Nephron (organoid): Measurements from ENCODE around the gene ADAMTS2.

Experiments used
- H3K27ac Mint-ChIP-seq, 3 experiments: 2 replicates each; pipeline ENCODE4 v1.8.0; 2020; ENCODE audit warnings: mixed read lengths in 3 of 3, mild to moderate bottlenecking in 2 of 3, moderate library complexity in 1 of 3
- H3K27me3 Mint-ChIP-seq: 2 replicates; pipeline ENCODE4 v1.8.0; 2021; ENCODE audit warnings: low read depth, mild to moderate bottlenecking, moderate library complexity, mixed read lengths
- H3K36me3 Mint-ChIP-seq: 2 replicates; pipeline ENCODE4 v1.8.0; 2020; ENCODE audit warnings: low read depth, mixed read lengths
- H3K4me1 Mint-ChIP-seq: 2 replicates; pipeline ENCODE4 v1.8.0; 2020; ENCODE audit warnings: mixed read lengths
- H3K4me3 Mint-ChIP-seq, 3 experiments: 2 replicates each; pipeline ENCODE4 v1.8.0; 2020; ENCODE audit warnings: mild to moderate bottlenecking in 3 of 3, mixed read lengths in 3 of 3, moderate library complexity in 2 of 3
- H3K9me3 Mint-ChIP-seq: 2 replicates; pipeline ENCODE4 v1.8.0; 2020; ENCODE audit warnings: mixed read lengths
- TF ChIP-seq, protein P1 (sequence below), 3 experiments: fragments of 200-600 bp; sonication (generic); IDR thresholded peaks; one replicate each; pipeline ENCODE4 v1.5.0; 2021; ENCODE audit warnings: antibody characterized with exemption in 3 of 3; ENCODE audit not compliant: unreplicated experiment in 3 of 3

The ADAMTS2 gene

DNA sequence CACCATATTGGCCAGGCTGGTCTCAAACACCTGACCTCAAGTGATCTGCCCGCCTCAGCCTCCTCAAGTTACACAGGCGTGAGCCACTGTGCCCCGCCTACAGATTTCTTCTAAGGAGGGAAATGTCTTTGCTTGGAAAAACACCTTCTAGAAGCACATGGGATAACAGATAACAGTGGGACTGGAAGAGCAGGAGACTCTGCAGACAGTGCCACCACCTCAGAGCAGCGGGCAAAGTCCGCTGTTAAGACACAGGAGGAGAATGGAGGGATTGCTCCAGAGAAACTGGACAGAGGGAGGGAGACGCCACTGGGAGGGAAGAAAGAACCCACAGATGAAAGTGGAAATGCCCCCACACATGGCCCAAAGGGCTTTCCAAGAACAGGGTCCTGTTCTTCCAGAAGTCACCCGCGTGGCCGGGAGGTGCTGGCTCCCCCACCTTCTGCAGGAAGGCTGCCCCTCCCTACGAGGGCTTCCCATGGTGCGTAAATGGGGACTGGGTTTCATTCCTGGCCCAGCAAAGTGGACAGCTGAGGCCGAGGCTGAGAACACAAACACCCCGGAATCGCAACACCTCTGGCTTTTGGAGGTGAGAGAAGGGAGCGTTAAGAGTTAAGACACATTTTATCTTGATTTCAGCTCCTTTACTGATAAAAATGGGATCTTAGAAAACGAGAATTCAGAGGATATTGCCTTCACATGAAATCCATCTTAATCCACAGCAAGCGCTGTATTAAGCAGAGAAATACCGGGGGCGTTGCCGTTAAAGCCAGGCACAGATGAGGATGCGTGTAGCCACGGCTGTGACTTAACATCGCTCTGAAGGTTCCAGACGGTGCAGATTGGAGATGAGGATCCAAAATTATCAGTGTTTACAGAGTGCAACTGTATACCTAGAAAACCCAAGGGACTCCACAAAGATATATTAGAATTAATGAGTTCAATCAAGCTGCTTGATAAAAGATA is 11.2 kb downstream of the ADAMTS2 start:
- TF ChIP-seq, protein P1, sequence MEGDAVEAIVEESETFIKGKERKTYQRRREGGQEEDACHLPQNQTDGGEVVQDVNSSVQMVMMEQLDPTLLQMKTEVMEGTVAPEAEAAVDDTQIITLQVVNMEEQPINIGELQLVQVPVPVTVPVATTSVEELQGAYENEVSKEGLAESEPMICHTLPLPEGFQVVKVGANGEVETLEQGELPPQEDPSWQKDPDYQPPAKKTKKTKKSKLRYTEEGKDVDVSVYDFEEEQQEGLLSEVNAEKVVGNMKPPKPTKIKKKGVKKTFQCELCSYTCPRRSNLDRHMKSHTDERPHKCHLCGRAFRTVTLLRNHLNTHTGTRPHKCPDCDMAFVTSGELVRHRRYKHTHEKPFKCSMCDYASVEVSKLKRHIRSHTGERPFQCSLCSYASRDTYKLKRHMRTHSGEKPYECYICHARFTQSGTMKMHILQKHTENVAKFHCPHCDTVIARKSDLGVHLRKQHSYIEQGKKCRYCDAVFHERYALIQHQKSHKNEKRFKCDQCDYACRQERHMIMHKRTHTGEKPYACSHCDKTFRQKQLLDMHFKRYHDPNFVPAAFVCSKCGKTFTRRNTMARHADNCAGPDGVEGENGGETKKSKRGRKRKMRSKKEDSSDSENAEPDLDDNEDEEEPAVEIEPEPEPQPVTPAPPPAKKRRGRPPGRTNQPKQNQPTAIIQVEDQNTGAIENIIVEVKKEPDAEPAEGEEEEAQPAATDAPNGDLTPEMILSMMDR (IDR thresholded peaks at IDR 0.05; ENCODE audit: unreplicated experiment in 3 of 3) = no peak
- no peaks in the 10 kb centered on the region for H3K36me3 Mint-ChIP-seq
- H3K27me3 Mint-ChIP-seq = peaks cover 9% of the 10 kb centered on the region
- no peak overlapping the region for H3K27ac Mint-ChIP-seq
- H3K4me3 Mint-ChIP-seq = no peak overlapping the region
- H3K4me1 Mint-ChIP-seq = peaks cover 38% of the 10 kb centered on the region
- no peaks in the 10 kb centered on the region for H3K9me3 Mint-ChIP-seq

DNA sequence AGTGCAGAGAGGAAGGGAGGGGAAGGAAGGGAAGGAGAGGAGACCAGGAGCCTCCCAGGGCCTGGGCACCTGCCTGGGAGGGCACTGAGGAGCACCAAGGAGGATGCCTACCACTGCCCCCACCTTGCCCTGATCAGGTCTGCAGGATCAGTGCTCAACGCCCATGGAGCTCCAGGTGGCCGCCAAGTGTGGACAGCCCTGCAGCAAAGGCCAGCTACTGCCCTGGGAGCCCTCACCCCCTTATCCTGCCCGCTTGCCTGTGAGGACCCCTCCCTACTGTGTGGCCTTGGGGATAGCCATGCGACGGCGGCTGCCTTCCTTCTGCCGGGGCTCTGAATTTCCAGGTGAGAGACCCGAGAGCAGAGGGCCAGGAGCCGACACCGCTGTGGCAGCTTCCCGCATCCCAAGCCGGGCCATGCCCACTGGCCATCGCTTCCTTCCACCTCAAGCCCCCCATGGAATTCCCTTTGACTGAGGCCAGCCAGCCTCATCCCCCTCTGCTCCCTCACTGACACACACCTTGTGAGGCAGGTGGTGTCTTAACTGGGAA is 12.4 kb downstream of the ADAMTS2 start:
- Mint-ChIP-seq H3K4me3 (no peak overlapping the region), H3K9me3 (no peaks in the 10 kb centered on the region), H3K36me3 (no peaks in the 10 kb centered on the region), H3K27ac (no peak overlapping the region), H3K27me3 (peaks cover 4% of the 10 kb centered on the region), H3K4me1 (peaks cover 40% of the 10 kb centered on the region)
- TF ChIP-seq, protein P1 (IDR thresholded peaks at IDR 0.05; ENCODE audit: unreplicated experiment in 3 of 3) = no peak

DNA sequence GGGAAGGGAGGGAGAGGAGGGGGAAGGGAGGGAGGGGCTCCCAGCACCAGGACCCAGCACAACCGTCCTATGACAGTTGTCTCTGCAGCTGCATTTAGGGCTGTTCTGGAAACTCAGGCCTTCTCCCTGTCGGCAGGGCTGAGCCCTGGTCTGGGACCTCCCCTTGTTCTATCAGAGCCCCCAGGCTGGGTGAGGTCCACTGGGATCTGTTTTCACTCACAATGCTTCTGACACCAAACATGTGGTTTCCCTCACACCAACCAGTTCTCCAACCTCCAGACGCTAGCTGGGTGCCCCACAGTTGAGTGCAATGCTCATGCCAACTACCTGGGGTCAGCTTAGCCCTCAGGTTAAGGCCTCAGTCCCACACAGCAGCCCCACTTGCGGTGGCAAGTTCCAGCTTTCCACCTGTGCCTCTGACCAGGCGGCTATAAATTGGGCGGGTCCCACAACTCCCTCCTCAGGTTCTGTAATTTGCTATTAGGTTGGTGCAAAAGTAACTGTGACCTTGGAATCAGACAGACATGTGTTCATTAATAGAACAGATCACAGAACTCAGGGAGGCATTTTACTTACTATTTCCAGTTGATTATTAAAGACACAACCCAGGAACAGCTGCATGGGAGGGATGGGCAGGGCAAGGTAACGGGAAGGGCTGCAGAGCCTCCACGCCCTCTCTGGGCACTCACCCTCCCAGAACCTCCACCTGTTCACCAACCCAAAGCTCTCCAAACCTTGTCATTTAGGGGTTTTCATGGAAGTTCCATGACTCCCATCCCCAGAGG is 13.5 kb downstream of the ADAMTS2 start:
- no peak overlapping the region for H3K27ac Mint-ChIP-seq
- TF ChIP-seq, protein P1 (IDR thresholded peaks at IDR 0.05; ENCODE audit: unreplicated experiment in 3 of 3) = no peak
- H3K27me3 Mint-ChIP-seq = peaks cover 4% of the 10 kb centered on the region
- no peaks in the 10 kb centered on the region for H3K36me3 Mint-ChIP-seq
- H3K4me3 Mint-ChIP-seq = no peak overlapping the region
- H3K9me3 Mint-ChIP-seq = no peaks in the 10 kb centered on the region
- H3K4me1 Mint-ChIP-seq = peaks cover 44% of the 10 kb centered on the region

DNA sequence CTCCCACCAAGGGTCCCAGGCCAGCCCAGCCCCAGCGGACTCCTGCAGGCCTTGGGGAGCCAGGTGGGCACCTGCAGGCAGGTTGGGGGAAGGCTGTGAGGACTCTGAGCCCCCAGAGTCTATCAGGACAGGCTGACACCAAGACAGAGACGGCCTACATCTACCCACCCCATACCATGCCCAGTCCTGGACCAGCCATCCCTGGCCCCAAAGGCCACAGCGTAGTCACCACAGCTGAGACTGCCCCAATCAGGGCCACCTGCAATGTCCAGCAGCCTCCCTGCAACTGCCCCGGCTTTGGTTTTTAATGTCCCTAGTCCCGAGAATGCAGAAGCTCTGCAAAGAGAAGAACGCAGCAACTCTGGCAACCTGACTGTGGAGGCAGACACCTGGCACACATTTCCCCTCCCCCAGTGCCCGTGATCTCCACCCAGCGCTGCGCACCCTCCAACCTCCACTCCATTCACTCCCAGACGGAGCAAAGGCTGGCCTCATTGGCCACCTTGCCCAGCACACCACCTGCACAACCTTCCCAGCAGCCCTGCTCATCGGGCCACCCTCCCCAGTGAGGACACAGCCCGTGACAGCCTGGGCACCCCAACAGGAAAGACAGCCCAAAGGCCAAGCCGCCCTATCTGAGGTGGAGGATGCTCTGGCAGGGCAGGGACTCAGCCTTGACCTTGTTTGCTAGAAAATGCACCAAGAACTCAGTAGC is 14.9 kb downstream of the ADAMTS2 start:
- no peaks in the 10 kb centered on the region for H3K36me3 Mint-ChIP-seq
- H3K27me3 Mint-ChIP-seq = no peaks in the 10 kb centered on the region
- H3K4me3 Mint-ChIP-seq = no peak overlapping the region
- H3K9me3 Mint-ChIP-seq = no peaks in the 10 kb centered on the region
- peaks cover 49% of the 10 kb centered on the region for H3K4me1 Mint-ChIP-seq
- TF ChIP-seq, protein P1 (IDR thresholded peaks at IDR 0.05; ENCODE audit: unreplicated experiment in 3 of 3) = no peak
- H3K27ac Mint-ChIP-seq = no peak overlapping the region

DNA sequence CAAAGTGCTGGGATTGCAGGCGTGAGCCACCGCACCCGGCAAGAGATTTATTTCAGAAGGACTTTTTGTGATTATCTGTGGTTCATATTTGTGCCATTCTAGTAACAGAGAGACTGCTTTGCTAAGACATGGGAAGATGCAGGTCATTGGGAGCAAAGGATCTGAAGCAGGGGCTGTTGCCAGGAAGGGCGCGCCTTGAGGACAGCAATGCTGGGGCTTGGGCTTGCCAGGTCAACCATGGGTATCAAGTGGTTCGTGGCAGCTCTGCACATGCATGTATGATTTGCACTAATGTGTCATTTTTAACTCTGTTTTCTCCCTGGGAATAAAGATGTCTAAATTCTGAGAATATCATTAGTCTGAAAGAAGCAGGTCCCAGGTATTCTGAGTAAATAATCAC is 17.0 kb downstream of the ADAMTS2 start:
- Mint-ChIP-seq H3K4me3 (no peak overlapping the region), H3K9me3 (no peaks in the 10 kb centered on the region), H3K36me3 (no peaks in the 10 kb centered on the region), H3K27ac (no peak overlapping the region), H3K4me1 (peaks cover 51% of the 10 kb centered on the region), H3K27me3 (peaks cover 6% of the 10 kb centered on the region)
- TF ChIP-seq, protein P1 (IDR thresholded peaks at IDR 0.05; ENCODE audit: unreplicated experiment in 3 of 3) = no peak
